GM23338 (cell line): ENCODE data around the gene RPTOR.

Source experiments
- EZH2 ChIP-seq: fragments of 200-600 bp; sonication (generic); IDR thresholded peaks from one replicate; pipeline ENCODE4 v1.8.0; 2017; ENCODE audit warnings: antibody characterized with exemption, mild to moderate bottlenecking, low read depth; ENCODE audit not compliant: unreplicated experiment
- EZH2phosphoT487 ChIP-seq: fragments of 200-600 bp; sonication (generic); IDR thresholded peaks from one replicate; pipeline ENCODE4 v1.8.1; 2018; ENCODE audit warnings: antibody characterized with exemption; ENCODE audit not compliant: unreplicated experiment
- JUNB ChIP-seq: IDR thresholded peaks from one replicate; pipeline ENCODE4 v1.6.1; 2016; ENCODE audit warnings: antibody characterized with exemption; ENCODE audit not compliant: unreplicated experiment
- POLR2AphosphoS5 ChIP-seq: IDR thresholded peaks from 2 replicates; pipeline ENCODE4 v1.6.1; 2016; ENCODE audit warnings: antibody characterized with exemption, low read depth
- REST ChIP-seq: IDR thresholded peaks from one replicate; pipeline ENCODE4 v1.6.1; 2018; ENCODE audit warnings: antibody characterized with exemption; ENCODE audit not compliant: unreplicated experiment
- TF ChIP-seq, protein P1 (sequence below), 2 experiments: fragments of 200-600 bp in 1 of 2; sonication (generic) in 1 of 2; conservative IDR thresholded peaks; 2 replicates each; pipeline versions ENCODE4 v1.5.1 to v1.6.1; 2016 to 2017; ENCODE audit warnings: antibody characterized with exemption in 2 of 2, low read depth in 2 of 2, mild to moderate bottlenecking in 2 of 2, moderate library complexity in 1 of 2
- TF ChIP-seq, protein P2 (sequence below): IDR thresholded peaks from 2 replicates; pipeline ENCODE4 v1.6.1; 2016; ENCODE audit warnings: antibody characterized with exemption

GRCh38 chr17:80539022-80539641 lies 5.5 kb upstream of the RPTOR start:
- TF ChIP-seq, protein P1, sequence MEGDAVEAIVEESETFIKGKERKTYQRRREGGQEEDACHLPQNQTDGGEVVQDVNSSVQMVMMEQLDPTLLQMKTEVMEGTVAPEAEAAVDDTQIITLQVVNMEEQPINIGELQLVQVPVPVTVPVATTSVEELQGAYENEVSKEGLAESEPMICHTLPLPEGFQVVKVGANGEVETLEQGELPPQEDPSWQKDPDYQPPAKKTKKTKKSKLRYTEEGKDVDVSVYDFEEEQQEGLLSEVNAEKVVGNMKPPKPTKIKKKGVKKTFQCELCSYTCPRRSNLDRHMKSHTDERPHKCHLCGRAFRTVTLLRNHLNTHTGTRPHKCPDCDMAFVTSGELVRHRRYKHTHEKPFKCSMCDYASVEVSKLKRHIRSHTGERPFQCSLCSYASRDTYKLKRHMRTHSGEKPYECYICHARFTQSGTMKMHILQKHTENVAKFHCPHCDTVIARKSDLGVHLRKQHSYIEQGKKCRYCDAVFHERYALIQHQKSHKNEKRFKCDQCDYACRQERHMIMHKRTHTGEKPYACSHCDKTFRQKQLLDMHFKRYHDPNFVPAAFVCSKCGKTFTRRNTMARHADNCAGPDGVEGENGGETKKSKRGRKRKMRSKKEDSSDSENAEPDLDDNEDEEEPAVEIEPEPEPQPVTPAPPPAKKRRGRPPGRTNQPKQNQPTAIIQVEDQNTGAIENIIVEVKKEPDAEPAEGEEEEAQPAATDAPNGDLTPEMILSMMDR (conservative IDR thresholded peaks at IDR 0.05; ENCODE audit: low read depth in 2 of 2), result 0 out of 4 replicates have a peak, but pooled peaks of 1 of the 2 experiments have one; percentile 9
- TF ChIP-seq JUNB (no peak), EZH2 (no peak), EZH2phosphoT487 (no peak), POLR2AphosphoS5 (no peak), REST (no peak)
- TF ChIP-seq, protein P2, sequence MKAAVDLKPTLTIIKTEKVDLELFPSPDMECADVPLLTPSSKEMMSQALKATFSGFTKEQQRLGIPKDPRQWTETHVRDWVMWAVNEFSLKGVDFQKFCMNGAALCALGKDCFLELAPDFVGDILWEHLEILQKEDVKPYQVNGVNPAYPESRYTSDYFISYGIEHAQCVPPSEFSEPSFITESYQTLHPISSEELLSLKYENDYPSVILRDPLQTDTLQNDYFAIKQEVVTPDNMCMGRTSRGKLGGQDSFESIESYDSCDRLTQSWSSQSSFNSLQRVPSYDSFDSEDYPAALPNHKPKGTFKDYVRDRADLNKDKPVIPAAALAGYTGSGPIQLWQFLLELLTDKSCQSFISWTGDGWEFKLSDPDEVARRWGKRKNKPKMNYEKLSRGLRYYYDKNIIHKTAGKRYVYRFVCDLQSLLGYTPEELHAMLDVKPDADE, result no peak
